COLO668 (cell line): Measurements from ENCODE around the gene DDX20.
A peak's percentile ranks its signal among the peaks of the same experiment; 100 is the strongest.
"Not testable (repeated sequence)": the region's sequence is repeated elsewhere in the genome, so short reads cannot be mapped to it uniquely, and the experiment has no call there.

Experiments used
- DNase-seq: peaks from one replicate; lab custom pipeline; 2025; ENCODE audit not compliant: unreplicated experiment; lab: John Stamatoyannopoulos, UW

Gene DDX20

DNA sequence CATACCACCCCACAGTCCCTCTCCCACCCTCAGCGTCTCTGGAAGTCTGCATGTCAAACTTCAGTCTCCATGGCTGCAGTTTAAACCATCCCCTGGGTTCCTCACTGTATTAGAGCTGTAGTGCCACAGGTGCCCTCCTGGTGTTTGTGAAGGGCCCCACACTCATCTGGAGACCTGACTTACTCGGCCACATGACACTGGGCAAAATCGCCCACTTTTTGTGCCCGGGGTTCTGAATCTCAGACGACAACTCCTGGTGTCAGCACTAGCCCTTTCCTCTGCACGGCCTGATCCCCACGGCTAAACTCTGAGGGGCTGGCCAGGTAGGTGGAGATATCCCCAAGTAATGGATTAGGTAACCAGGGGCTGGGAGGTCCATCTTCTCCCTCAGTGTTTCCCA lies 23.0 kb upstream of the DDX20 start:
- DNase-seq, result no peak

DNA sequence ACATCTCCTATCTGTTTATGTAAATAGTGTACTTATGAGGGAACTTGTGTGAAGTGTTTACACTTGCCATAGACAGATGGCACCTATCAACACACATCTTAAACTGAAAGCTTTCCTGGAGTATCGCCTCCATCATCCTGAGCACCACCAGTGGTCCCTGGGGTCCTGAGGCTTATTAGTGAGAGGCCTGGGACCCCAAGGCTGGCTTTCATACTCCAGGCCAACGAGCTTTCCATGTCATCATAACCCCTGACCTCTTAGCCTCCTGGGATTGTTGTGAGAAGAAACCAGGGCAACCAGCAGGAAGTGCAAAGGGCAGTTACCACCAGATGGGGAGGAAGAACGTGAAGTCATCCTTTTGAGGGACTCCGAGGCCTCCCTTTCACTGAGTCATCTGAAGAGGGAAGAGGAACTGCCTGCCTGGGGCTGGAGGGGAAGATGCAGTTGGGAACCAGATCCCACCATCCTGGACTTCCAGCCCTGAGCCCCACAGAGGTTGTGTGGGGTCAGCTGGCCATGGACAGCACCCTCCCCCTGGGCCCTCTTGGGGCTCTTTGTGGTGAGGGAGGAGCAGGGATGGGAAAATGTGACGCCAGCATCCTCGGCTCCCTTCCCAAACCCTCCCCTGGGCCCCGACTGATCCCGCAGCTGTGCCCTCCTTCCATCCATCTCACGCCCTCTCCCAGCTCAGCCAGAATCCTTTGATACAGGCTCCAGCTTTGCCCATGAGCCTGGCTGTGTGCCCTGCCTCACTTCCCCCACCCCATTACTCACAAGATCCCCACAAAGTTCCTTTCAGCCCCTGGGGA lies 22.3 kb upstream of the DDX20 start:
- peak; percentile 39 for DNase-seq

DNA sequence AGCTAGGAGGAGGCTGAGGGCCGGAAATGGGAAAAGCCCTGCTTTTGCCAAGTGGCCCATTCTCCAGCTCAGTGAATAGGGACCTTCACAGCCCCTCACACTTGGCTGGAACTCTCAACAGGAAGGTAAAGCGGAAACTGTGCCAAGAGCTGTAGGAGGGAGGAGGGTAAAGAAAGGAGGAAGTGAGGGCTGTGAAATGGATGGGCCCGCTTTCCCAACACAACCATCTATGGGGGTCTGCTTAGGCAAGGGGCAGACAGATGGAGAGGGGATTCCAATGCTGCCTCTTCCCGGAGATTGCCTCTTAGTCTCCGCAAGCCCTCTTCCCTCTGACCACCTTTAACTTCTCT lies 21.7 kb upstream of the DDX20 start:
- DNase-seq, result no peak

DNA sequence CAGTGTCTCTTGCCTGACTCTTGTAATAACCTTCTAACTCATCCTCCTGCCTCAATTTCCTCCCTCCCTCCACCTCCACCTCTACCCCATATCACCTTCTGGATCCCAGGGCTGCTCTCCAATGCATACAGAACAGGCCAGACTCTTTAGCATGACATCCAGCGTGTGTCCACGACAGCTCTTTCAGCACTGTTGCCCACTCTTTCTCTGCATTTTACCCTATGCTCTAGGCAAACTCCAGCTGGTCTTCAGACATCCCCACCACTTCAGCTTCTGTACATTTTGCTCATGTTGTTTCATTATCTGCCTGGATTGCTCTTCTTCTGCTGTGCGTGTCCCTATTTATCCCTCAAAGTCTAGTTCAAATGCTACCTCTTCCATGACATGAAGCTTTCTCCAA lies 21.3 kb upstream of the DDX20 start:
- no peak for DNase-seq

DNA sequence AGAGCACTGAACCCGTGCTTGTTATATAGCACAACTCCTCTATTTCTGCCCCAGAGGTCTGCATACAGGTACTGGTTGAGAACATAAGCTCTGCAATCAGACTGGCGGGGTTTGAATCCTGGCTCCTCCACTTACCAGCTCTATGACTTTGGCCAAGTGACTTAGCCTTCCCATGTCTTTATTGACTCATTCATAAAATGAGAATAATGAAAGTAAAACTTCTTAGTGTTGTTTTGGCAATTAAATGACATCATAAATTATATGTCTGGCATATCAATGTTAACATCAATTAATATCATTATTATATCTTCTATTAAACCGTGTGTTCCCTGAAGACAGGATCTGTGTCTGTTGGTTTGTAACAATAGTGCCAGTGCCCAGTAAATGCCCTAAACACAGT lies 20.8 kb upstream of the DDX20 start:
- no peak for DNase-seq

DNA sequence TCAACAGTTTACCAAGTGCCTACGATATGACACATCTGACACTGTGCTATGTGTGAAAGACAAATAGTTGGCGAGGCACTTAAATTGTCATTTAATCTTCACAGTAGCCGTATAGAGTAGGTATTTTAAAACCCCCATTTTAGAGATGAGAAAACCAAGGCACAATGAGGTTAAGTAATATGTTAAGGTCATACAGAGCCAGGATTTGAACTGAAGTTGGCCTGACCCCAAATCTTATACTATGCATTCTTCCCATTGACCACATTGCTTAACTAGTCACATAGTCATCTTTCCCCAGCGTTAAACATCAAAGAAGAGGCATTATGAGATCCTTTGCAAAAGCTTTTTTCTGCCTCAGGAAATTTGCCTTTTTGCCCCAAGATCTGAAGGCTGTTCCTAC lies 20.4 kb upstream of the DDX20 start:
- no peak for DNase-seq

DNA sequence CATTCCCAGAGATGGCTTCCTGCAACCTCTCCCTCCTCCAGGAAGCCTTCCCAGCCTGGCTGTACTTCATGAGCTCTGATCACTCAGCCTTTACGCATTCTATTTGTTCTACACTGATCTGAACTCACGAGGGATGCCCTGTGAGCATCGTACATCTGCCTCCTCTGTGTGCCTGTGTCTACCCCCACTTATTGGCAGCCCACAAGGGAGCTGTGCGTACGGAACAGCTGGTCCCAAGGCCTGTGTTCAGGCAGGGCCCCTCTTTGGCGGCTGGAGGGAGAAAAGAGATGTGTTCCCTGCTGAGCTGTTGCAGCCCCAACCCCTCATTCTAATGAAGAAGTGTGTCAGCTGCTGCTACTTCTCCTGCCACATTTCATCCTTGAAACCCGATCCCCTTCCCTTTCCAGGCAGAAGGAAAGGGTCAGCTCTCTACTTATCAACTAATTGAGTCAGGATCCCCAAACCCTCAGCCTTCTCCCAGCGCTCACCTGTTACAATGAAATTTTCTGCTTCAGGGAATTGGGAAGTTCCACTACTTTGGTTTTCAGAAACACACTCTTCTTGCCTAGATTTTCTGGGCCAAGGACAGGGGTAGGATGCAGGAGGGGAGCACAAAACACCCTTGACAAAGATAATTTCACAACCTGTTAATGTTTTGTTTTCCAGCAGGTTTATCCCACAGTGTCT lies 19.7 kb upstream of the DDX20 start:
- peak; percentile 30 for DNase-seq

DNA sequence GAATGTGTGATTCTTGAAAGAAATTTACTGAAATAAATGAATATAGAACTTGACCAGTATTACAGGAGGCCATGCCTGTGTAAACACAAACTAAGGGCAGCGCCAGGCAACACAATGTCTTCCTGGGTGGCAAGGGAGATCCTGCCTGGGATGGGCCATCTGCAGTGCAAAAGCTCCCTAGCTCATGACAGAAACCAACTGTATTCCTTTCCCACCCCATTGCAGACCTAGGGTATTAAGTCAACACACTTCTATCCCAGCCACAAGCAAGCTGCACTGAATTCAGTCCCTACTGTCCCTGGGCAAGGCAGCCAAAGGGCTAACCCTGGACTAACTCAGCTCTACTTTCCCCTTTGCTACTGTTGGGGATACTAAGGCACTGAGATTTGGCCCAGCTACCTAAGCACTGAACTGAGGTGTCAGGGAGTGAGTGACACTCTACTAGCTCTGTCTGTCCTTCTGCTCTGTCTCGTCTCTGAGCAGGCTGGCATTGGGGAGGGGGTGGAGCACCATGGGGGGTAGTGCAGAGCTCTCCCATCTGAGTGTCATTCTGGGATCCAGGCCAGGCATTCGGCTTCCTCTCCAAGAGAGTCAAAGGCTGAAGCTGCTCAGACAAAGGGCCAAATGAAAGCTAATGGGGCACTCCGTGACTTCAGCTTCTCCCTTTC lies 19.0 kb upstream of the DDX20 start:
- DNase-seq, result no peak

DNA sequence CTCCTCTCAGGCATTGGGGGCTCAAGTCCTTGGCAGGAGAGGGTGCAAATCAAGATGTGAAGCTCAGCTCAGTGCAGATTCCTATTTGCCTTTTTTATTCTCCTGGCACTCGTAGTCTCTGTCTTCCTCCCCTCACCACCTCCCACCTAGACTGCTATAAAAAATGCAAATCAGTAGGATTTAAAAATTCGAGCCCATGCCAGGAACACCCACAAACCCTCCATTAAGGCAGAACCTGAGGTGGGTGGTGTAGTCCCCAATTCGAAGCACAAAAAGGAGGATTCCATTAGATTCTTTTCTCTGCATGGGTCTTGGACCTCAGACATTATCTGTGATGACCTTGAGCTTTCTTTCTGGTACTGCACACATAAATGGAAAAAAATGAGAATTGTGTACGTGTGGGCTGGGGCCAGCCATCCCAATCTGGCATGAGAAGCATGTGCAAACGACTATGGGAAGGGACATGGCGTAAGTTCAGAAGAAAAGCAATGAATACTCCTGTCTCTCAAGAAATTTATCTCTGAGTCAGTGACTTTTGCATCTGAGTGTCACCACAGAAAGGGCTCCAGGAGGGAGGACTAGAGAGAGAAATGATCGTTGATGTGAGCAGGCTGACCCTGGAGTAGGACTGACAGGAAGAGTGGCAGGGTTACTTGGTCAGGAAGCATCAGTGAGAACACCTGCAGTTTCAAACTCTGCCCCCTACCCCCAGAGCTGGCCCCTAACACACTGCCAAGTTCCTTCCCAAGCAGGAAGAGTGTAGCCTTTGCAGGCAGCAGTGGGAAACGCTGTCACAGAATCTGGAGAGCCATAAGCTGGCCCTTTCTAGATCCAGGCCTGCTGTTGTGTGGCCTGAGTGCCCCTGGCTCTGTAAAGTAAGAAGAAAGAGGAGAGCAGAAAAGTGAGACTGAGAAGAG lies 18.2 kb upstream of the DDX20 start:
- DNase-seq, result no peak

DNA sequence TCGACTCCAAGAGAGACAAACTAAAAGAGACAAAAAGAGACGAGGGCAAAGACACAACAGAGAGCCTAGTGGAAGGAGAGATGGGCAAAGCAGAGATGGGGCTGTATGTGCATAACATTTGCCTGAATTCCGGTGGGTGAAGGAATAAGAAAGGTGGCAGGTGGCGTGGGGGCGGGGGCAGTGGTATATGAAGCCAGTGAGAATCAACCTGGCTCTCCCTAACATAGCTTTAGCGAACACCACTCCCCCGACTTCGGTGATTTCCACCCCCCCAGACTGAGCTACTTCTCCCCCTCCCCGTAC lies 17.6 kb upstream of the DDX20 start:
- DNase-seq, result no peak

DNA sequence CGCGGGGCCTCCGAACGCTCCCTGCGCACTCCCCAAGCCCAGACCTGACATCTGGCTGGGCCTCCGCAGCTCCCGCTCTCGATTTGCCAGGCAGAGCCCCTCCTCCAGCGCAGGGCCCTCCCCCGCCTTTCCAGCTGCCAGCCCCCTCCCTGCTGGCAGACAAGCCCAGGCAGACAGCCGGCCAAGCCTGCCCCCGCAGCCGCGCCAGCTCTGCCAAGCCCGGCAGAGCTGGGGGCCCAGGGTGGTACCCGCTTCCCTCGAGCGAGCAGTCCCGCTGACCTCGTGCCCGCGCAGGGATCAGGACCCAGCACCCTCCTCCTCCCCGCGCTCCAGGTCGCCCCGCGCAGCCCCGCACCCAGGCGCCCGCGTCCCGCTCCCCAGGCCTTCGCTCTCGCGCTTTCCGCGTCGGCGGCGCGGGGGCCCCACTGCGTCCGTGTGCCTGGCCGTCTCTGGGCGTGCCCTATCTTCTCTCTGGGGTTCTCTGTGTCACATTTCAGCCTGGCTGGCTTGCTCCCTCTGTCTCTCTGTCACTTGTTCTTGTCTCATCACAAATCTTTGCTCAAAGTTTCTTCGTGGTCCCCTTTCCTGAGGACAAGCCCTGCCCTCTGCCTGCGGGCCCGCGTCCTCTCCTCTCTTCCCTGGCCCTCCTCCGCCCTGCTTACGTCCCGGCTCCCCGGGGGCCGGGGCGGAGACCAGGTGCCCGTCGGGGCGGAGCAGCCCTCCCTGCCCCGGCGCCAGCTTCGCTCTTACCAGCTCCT lies 17.1 kb upstream of the DDX20 start:
- peak; percentile 90 for DNase-seq

DNA sequence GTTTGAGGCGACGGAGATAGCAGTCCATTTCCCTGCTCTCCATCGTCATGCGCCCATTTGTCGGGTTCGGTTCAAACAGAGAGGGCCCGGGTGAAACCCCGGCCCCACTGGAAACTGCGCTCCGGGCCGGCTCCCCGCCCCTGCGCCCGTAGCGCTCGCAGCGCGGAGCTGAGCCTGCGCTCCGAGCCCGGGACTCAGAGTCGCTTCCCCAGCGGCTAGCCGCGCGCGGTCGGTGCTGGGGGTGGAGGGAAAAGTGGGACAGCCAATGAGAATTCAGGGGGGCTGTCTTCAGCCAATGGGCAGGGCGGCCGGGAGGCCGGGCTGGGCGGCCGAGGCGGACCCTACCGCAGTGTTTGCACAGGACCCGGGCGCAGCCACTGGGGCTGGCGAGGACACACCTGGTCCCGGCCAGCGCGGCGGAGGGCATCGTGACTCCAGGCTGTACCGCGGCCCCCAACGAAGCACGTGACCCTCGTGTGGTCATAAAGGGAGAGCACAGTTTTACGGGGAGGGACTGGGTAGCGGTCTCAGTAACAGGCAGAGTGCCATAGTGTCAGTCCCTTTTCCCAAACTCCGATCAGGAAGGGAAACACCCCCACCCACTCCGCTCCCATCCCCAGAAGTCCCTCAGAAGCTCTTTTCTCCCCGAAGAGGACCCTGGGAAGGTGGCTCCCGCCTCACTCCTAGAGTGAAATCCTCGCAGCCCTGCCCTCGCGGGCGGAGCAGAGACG lies 16.3 kb upstream of the DDX20 start, which contains the start of gene INKA2:
Gene INKA2, minus strand, starts transcription at position 202 of the 731 bp plus-strand sequence. Its CDS starts 153 bp downstream, at position 49.
- DNase-seq, result peak; percentile 97

DNA sequence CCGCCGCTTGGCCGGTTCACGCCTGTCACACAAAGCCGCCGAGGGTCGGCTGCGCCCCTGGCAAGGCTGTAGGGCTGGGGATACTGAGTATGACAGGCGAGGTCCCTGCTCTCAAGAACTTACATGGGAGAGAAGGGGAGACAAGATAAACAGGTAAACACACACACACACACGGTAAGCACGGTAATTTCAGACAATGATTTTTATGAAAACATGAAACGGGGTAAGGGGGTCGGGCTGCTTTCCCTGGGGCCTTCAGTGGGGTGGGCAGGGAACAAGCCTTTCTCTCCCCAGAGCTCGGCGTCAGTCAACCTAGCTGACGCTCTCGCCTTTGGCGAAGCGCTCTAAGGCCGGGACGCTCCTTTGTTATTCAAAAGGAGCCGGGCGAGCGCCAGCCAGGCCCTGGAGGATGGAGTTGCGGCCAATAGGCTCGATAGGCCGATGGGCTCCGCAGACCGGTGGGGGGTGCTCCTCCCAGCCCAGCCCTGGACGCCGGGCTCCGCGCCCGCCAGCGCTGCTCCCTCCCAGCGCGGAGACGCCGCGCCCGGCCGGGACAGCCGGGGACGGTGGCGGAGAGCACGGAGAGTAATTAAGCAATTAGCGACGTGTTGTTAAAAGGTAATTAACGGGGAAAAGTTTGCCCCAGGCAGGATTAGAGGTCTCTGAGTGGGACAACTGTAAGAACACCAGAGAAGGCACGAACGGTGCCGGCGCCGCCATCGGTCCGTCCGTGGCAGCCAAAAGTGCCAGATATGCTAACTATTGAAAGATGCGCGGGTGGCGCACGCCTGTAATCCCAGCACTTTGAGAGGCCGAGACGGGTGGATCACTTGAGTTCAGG lies 15.6 kb upstream of the DDX20 start:
- peak; percentile 75 for DNase-seq

DNA sequence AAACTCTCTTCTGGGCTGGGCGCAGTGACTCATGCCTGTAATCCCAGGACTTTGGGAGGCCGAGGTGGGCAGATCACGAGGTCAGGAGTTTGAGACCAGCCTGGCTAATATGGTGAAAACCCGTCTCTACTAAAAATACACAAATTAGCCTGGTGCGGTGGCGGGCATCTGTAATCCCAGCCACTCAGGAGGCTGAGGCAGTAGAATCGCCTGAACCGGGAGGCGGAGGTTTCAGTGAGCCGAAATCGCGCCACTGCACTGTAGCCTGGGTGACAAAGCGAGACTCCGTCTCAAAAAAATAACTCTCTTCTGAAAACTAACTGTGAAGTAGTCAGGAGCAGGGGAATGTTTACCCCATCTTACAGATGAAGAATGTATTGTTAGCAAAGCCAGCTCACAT lies 13.4 kb upstream of the DDX20 start:
- DNase-seq, result not testable (repeated sequence)

DNA sequence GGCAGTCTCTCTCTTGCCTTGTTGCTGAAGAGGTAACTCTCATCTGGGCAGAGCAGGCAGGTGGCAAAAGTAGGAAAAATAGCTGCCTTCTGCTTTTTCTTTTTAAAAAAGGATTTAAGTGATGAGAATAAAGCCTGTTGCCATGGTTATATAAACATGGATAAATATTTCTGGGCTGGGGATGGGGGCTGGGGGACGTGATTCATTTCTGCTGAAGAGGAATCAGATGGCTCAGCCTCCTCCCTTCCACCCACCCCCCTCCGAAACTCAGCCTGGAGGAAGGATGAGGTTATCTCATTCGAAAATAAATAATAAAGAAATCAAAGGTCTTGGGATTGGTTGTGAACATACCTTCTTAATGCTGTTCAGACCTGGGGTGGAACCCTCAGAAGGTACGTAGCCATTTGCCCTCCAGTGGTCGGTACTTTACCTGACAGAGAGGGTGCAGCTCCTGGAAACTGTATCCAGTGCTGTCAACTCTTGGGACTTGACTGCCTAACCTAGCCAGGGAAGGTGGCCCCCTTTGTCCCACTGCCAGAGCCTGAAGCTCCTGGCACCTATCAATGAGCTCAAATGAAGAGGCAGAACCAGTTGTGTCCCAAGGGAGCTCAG lies 12.7 kb upstream of the DDX20 start:
- DNase-seq, result no peak

DNA sequence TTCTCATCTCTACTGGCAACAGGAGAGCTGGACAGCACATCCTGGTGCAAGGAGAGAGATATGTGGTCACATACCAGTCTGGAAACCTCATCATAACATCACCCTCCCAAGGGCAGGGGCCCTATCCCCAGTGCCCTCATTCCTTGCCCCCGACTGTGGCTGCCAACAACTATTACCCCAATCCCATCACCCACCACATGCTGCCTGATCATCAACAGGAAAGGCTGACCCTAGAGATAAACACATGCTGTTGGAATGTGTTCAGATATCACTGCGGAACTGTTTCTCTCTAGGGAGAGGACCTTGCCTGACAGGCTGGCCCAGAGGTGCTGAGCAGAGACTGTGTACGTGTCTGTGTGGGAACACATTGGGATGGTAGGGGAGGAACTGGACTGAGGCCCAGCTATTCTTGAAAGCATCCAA lies 12.0 kb upstream of the DDX20 start:
- no peak for DNase-seq

DNA sequence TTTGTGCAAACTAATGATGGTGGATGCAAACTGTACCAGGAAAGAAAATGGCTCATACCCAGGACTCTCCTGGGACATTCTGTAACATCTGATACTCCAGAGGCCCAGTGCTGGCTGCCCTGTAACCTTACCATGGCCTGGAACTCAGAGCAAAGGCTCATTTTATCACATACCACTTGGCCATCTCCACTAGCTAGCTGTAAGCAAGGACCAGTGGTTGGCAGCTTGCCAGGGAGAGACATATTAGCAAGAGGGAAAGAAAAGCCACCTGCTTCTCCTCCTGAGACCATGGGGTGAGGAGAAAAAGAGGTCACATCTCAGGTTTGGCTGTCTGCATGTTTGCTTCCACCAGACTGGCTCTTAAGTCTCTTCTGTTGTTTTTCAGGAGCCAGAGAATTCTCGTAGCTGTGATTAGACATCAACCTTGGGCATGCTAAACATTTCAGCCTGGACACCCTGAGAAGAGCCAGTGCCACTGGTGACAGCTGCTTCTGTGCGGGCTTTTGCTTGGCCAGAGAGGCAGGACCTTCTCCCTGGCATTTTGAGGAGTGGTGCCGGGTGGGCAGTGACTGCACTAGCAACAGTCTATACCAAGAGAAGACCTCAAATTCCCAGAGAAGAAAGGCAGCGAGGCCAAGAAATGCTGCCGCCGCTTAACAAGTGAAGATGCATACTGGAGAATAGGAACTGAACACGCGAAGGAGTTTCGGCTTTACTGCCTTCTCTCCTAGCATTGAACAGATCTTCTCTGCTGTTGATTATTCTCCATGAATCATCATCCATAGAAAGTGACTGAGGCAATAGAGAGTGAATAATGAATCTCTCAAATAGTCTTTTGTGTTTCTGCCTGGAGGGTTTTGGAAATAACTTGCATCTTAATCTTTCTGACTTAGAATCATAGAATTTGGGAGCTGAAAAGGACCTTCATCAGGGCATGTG lies 9.8 kb upstream of the DDX20 start:
- DNase-seq, result peak; percentile 44
